ENCODE measurements around the gene PRSS38.

Gene PRSS38

DNA sequence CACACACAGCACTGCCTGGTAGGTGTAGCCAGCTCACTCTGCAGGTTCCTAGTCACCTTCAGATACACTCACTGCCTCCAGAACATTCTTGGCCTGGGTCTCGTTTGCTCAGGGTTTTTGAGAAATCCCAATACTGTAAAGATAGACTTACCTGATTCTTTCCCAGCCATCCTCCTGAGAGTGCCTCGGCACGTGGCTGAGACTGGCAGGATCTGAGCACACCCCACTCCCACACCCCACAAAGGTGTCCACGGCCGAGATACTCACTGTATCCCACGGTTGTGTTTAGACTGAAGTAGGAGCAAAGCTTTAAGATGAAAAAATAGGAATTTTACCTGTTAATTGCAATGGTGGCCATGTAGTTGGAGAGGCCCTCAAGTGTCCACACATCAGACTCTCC lies 46.8 kb upstream of the PRSS38 start:
- H3K27ac ChIP-seq = no peak overlapping the region
- no peaks in the 10 kb centered on the region for H3K27me3 ChIP-seq
- H3K9me3 ChIP-seq = no peaks in the 10 kb centered on the region
- intact Hi-C loops (cut with DNase I; ENCODE audit: low total_unique reads) = loop anchor here (10.0 kb wide), 1 partner anchor 316 kb away; the partner anchor contains the start of gene ARF1
- TF ChIP-seq, protein P1, sequence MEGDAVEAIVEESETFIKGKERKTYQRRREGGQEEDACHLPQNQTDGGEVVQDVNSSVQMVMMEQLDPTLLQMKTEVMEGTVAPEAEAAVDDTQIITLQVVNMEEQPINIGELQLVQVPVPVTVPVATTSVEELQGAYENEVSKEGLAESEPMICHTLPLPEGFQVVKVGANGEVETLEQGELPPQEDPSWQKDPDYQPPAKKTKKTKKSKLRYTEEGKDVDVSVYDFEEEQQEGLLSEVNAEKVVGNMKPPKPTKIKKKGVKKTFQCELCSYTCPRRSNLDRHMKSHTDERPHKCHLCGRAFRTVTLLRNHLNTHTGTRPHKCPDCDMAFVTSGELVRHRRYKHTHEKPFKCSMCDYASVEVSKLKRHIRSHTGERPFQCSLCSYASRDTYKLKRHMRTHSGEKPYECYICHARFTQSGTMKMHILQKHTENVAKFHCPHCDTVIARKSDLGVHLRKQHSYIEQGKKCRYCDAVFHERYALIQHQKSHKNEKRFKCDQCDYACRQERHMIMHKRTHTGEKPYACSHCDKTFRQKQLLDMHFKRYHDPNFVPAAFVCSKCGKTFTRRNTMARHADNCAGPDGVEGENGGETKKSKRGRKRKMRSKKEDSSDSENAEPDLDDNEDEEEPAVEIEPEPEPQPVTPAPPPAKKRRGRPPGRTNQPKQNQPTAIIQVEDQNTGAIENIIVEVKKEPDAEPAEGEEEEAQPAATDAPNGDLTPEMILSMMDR (IDR thresholded peaks at IDR 0.05) = no peak
- DNase-seq = no peak
- peaks cover 0 to 5% (median 0%) of the 10 kb centered on the region in 4 donors for H3K4me1 ChIP-seq
- H3K36me3 ChIP-seq = peaks cover 27 to 86% (median 52%) of the 10 kb centered on the region in 3 donors
- H3K4me3 ChIP-seq = no peak overlapping the region

DNA sequence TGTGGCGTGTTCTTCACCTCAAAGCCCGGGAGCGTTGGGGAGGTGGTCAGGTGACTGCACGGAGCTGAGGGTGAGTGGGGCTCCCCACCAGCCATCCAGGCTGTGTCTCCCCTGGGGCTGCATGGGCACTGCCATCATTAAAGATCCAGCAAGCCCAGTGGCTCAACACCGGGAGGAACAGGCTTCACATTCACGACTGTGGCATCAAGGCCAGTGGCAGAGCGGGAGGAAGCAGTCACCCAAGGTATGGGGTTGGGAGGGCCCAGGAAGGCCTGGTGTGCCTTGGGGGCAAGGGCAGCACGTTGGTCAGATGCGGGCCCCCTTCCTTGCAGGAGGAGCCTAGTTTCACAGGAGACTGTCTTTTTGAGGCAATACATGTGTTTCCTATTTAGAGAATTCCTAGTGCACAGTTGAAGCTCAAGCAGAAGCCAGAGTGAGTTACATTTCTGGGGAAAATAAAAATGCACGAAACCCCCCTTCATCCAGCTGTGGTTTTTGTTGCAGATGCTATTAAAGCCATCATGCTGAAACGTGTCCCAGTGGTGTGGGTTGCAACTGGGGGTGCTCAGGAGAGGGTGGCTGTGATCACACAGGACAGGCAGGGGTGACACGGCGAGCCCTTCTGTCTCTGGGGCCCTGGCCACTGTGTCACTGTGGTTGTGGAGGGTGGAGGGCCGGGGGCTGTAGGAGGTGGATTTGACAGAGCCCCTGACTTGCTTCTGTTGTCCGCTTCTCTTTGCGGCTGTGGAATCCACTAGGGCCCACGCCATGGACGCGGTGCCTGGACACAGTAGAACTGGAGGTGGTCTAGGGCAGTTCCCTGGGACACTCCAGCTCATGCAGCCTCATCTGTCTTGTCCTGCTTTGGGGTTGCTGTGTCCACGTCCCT lies 46.2 kb upstream of the PRSS38 start:
- intact Hi-C loops (cut with DNase I; ENCODE audit: low total_unique reads) = loop anchor here (10.0 kb wide), 1 partner anchor 316 kb away; the partner anchor contains the start of gene ARF1
- Histone ChIP-seq H3K27ac (no peak overlapping the region), H3K4me3 (no peak overlapping the region), H3K27me3 (no peaks in the 10 kb centered on the region), H3K9me3 (no peaks in the 10 kb centered on the region), H3K36me3 (peaks cover 27 to 86% (median 52%) of the 10 kb centered on the region in 3 donors), H3K4me1 (no peaks in the 10 kb centered on the region)
- TF ChIP-seq, protein P1 (IDR thresholded peaks at IDR 0.05) = no peak
- no peak for DNase-seq

DNA sequence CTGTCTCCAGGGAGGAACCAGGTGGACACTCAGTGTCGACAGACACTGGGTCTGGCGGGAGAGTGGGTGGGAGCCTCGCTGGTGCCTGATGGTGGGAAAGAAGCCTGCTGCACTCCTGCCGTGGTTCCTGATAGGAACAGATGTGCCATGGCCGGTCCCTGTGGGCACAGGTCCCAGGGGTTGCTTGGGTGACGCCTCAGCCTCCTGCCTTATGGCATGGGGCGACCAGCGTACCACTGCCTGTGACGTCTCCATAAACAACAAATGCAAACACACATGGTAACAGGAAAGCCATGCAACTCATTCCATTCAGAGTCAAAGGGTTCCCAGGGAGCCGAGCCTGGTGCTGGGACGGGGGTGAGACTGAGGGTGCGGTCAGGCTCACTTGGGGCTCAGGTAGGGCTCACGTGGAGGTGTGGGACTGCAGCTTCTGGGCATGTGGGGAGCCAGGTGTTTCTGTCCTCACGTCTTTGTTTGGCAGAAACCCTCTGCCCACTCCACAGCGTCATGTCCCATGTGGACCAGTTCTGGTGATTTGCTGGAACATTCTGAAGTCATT lies 45.5 kb upstream of the PRSS38 start:
- H3K9me3 ChIP-seq = no peaks in the 10 kb centered on the region
- DNase-seq = no peak
- no peak overlapping the region for H3K4me3 ChIP-seq
- H3K27ac ChIP-seq = no peak overlapping the region
- no peaks in the 10 kb centered on the region for H3K27me3 ChIP-seq
- H3K4me1 ChIP-seq = peaks cover 0 to 7% (median 6%) of the 10 kb centered on the region in 4 donors
- intact Hi-C loops (cut with DNase I; ENCODE audit: low total_unique reads) = loop anchor here (10.0 kb wide), 1 partner anchor 315 kb away; the partner anchor contains the start of gene ARF1
- H3K36me3 ChIP-seq = peaks cover 27 to 81% (median 52%) of the 10 kb centered on the region in 3 donors
- TF ChIP-seq, protein P1 (IDR thresholded peaks at IDR 0.05) = no peak

DNA sequence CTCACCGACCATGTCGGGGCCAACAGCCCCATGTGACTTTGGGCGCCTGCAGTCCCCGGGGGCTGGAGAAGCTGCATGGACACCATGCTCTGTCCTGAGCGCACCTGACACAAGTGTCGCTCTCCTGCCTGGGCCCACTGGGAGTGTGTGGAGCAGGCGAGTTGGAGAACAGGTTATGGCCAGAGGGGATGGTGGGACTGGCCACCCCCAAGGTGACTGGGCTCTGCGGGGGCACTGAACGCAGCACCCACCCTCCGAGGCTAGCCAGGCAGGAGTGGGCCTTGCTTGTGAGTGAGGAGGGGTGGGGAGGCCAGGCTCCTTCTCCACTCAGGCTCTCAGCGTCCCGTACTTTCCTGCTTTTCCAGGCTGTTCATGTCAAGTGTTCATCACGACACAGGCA lies 44.7 kb upstream of the PRSS38 start:
- no peak for DNase-seq
- Histone ChIP-seq H3K27me3 (no peaks in the 10 kb centered on the region), H3K4me3 (no peak overlapping the region), H3K36me3 (peaks cover 28 to 78% (median 47%) of the 10 kb centered on the region in 3 donors), H3K9me3 (no peaks in the 10 kb centered on the region), H3K27ac (no peak overlapping the region), H3K4me1 (peaks cover 0 to 14% (median 12%) of the 10 kb centered on the region in 4 donors)
- TF ChIP-seq, protein P1 (IDR thresholded peaks at IDR 0.05) = no peak
- intact Hi-C loops (cut with DNase I; ENCODE audit: low total_unique reads) = no loop called here

DNA sequence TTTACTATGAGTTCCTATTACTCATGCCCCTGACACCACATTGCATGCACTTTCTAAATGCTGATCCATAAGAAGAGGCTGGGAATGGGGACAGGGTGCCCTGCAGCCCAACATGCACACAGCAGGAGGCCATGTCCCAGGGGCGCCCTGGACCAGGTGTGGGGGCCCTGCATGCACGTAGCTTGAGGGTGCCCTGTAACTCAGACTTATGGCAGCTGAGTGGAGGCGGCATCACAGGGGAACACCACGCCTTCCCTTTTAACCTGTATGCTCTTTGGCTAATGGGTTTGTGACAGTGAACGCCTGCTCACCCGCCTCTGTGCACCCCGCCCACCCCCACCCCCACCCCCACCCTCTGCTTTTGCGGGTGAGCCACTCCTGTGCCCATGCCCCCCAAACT lies 44.1 kb upstream of the PRSS38 start:
- DNase-seq = no peak
- Histone ChIP-seq H3K9me3 (no peaks in the 10 kb centered on the region), H3K27me3 (no peaks in the 10 kb centered on the region), H3K4me3 (no peak overlapping the region), H3K27ac (no peak overlapping the region), H3K4me1 (peaks cover 0 to 14% (median 12%) of the 10 kb centered on the region in 4 donors), H3K36me3 (peaks cover 29 to 78% (median 42%) of the 10 kb centered on the region in 3 donors)
- intact Hi-C loops (cut with DNase I; ENCODE audit: low total_unique reads) = no loop called here
- TF ChIP-seq, protein P1 (IDR thresholded peaks at IDR 0.05) = no peak
